K562 (cell line): ENCODE measurements around the gene TMIGD1. TPM values are rescaled to one million over a fixed set of nuclear protein-coding genes. Genes with fewer than 3 reads are reported as not detected.
A peak's percentile ranks its signal among the peaks of the same experiment; 100 is the strongest.

ENCODE experiments used
- ATF7 ChIP-seq: fragments of 450-650 bp; IDR thresholded peaks from 2 replicates; pipeline ENCODE4 v1.7.1; 2014; ENCODE audit warnings: mild to moderate bottlenecking, moderate library complexity
- CBFA2T2 ChIP-seq: fragments of 450-650 bp; conservative IDR thresholded peaks from 2 replicates; pipeline ENCODE4 v1.6.1; 2017; ENCODE audit warnings: mild to moderate bottlenecking
- EP400 ChIP-seq: fragments of 450-650 bp; IDR thresholded peaks from 2 replicates; pipeline ENCODE4 v1.6.1; 2017; ENCODE audit warnings: antibody characterized with exemption, mild to moderate bottlenecking, moderate library complexity
- ERF ChIP-seq: fragments of 450-650 bp; formaldehyde crosslinking; IDR thresholded peaks from 2 replicates; pipeline ENCODE4 v1.4.0; 2020; ENCODE audit warnings: mild to moderate bottlenecking, mixed read lengths
- FOSL1 ChIP-seq: fragments of 200-800 bp; sonication (Bioruptor generic); conservative IDR thresholded peaks from 2 replicates; pipeline ENCODE4 v1.6.1; 2016; ENCODE audit warnings: missing genetic modification characterization, missing compliant biosample characterization
- SMAD1 ChIP-seq: fragments of 150-350 bp; IDR thresholded peaks from 2 replicates; pipeline ENCODE4 v1.6.1; 2014; ENCODE audit warnings: low read length, low read depth; ENCODE audit not compliant: partially characterized antibody
- SMAD4 ChIP-seq: fragments of 250-450 bp; sonication (Bioruptor Pico); conservative IDR thresholded peaks from 2 replicates; pipeline ENCODE4 v1.8.0; 2021; ENCODE audit warnings: inconsistent platforms, mild to moderate bottlenecking, moderate library complexity
- SMARCA4 ChIP-seq: fragments of 450-650 bp; IDR thresholded peaks from 2 replicates; pipeline ENCODE4 v1.6.1; 2016
- ZBTB7A ChIP-seq: IDR thresholded peaks from 2 replicates; pipeline ENCODE4 v1.6.1; 2011; ENCODE audit warnings: low read depth, mild to moderate bottlenecking, low read length, moderate library complexity, borderline replicate concordance; ENCODE audit not compliant: control insufficient read depth
- ZBTB9 ChIP-seq: fragments of 450-650 bp; formaldehyde crosslinking; IDR thresholded peaks from 2 replicates; pipeline ENCODE4 v1.4.0; 2020; ENCODE audit warnings: mild to moderate bottlenecking, moderate library complexity
- ZNF175 ChIP-seq: fragments of 200-800 bp; sonication (Bioruptor generic); IDR thresholded peaks from 2 replicates; pipeline ENCODE4 v1.6.1; 2016; ENCODE audit warnings: low read depth, mild to moderate bottlenecking, missing genetic modification characterization, missing compliant biosample characterization
- polyA plus RNA-seq, 8 experiments: library from polyadenylated mRNA; depleted of rRNA in 4 of 8; stranded (reverse) in 5 of 8; unstranded in 3 of 8; fragments of >200 nt; fragmentation: Nextera tagmentation in 2 of 8; fragmentation: Illumina TruSeq in 1 of 8; extraction: Ambion mirVana in 2 of 8; extraction: Trizol in 1 of 8; gene quantifications; 2 replicates each; pipeline versions ENCODE4 v1.2.1 to v1.2.3, GENCODE V29; 2011 to 2014; ENCODE audit warnings: inconsistent platforms in 1 of 8, missing spikeins in 1 of 8
- total RNA-seq, 7 experiments: library from RNA; depleted of rRNA in 6 of 7; stranded (reverse); fragments of >200 nt in 6 of 7; fragmentation: Illumina TruSeq in 2 of 7; extraction: Trizol in 2 of 7; gene quantifications; 2 replicates each; pipeline versions ENCODE4 v1.2.1 to v1.2.3, GENCODE V29; 2011 to 2021; ENCODE audit warnings: low replicate concordance in 1 of 7
- TF ChIP-seq, protein P1 (sequence below): fragments of 450-650 bp; formaldehyde crosslinking; IDR thresholded peaks from 2 replicates; pipeline ENCODE4 v1.4.0; 2022; ENCODE audit warnings: mild to moderate bottlenecking, moderate library complexity
- TF ChIP-seq, protein P2 (sequence below): sonication (generic); formaldehyde crosslinking; IDR thresholded peaks from 2 replicates; pipeline ENCODE4 v1.8.1; 2023; ENCODE audit warnings: mild to moderate bottlenecking, missing genetic modification reagents
- TF ChIP-seq, protein P3 (sequence below): fragments of 450-650 bp; IDR thresholded peaks from 2 replicates; pipeline ENCODE4 v1.6.1; 2018; ENCODE audit not compliant: partially characterized antibody
- TF ChIP-seq, protein P4 (sequence below), 2 experiments: IDR thresholded peaks in 1 of 2; conservative IDR thresholded peaks in 1 of 2; 2 replicates each; pipeline ENCODE4 v1.6.1; 2016; ENCODE audit warnings: low read depth in 2 of 2, mild to moderate bottlenecking in 1 of 2, missing compliant biosample characterization in 1 of 2, missing genetic modification characterization in 1 of 2, moderate library complexity in 1 of 2

TMIGD1 gene
- total and polyA plus RNA-seq, 9 of the 15 experiments (the other 6 are each of a cell fraction or from before 2014, with no cell fraction given) = not detected

DNA sequence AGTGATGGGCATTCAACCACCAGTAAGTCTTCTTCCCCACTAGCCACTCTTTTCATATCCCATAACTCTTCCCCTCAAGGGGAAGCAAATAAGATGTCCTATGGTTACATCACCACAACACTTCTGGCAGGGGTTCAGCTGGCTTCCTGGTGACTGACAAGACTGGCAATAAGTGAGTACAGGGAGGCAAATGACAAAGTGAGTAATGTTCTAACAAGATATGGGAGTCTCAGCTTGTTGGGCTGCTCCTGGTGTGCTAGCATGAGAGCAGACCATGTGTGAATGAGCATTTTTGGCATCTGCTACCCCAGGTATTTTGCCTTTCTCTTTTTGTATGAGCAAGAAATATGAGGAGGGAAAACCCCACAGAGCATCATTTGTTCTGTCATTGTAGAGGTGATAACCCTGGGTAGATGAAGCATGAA lies 9.9 kb downstream of the TMIGD1 start (continued):
- no peak for TF ChIP-seq ERF (CRISPR knock-in tag)
- 0 out of 2 replicates have a peak, but pooled peaks have one; percentile 43 for TF ChIP-seq ZNF175
- TF ChIP-seq, protein P1, sequence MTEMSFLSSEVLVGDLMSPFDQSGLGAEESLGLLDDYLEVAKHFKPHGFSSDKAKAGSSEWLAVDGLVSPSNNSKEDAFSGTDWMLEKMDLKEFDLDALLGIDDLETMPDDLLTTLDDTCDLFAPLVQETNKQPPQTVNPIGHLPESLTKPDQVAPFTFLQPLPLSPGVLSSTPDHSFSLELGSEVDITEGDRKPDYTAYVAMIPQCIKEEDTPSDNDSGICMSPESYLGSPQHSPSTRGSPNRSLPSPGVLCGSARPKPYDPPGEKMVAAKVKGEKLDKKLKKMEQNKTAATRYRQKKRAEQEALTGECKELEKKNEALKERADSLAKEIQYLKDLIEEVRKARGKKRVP (CRISPR knock-in tag) = peak; percentile 66
- TF ChIP-seq FOSL1 = peak; percentile 41; the same call in 1 of the 2 replicates
- TF ChIP-seq SMARCA4 = peak; percentile 65; the same call in 1 of the 2 replicates
- TF ChIP-seq, protein P2, sequence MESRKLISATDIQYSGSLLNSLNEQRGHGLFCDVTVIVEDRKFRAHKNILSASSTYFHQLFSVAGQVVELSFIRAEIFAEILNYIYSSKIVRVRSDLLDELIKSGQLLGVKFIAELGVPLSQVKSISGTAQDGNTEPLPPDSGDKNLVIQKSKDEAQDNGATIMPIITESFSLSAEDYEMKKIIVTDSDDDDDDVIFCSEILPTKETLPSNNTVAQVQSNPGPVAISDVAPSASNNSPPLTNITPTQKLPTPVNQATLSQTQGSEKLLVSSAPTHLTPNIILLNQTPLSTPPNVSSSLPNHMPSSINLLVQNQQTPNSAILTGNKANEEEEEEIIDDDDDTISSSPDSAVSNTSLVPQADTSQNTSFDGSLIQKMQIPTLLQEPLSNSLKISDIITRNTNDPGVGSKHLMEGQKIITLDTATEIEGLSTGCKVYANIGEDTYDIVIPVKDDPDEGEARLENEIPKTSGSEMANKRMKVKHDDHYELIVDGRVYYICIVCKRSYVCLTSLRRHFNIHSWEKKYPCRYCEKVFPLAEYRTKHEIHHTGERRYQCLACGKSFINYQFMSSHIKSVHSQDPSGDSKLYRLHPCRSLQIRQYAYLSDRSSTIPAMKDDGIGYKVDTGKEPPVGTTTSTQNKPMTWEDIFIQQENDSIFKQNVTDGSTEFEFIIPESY (CRISPR knock-in tag) = no peak
- TF ChIP-seq ZBTB7A = no peak
- TF ChIP-seq ZBTB9 (CRISPR knock-in tag) = no peak
- TF ChIP-seq ATF7 = peak; percentile 86
- TF ChIP-seq EP400 = peak; percentile 43; the same call in 1 of the 2 replicates
- TF ChIP-seq, protein P3, sequence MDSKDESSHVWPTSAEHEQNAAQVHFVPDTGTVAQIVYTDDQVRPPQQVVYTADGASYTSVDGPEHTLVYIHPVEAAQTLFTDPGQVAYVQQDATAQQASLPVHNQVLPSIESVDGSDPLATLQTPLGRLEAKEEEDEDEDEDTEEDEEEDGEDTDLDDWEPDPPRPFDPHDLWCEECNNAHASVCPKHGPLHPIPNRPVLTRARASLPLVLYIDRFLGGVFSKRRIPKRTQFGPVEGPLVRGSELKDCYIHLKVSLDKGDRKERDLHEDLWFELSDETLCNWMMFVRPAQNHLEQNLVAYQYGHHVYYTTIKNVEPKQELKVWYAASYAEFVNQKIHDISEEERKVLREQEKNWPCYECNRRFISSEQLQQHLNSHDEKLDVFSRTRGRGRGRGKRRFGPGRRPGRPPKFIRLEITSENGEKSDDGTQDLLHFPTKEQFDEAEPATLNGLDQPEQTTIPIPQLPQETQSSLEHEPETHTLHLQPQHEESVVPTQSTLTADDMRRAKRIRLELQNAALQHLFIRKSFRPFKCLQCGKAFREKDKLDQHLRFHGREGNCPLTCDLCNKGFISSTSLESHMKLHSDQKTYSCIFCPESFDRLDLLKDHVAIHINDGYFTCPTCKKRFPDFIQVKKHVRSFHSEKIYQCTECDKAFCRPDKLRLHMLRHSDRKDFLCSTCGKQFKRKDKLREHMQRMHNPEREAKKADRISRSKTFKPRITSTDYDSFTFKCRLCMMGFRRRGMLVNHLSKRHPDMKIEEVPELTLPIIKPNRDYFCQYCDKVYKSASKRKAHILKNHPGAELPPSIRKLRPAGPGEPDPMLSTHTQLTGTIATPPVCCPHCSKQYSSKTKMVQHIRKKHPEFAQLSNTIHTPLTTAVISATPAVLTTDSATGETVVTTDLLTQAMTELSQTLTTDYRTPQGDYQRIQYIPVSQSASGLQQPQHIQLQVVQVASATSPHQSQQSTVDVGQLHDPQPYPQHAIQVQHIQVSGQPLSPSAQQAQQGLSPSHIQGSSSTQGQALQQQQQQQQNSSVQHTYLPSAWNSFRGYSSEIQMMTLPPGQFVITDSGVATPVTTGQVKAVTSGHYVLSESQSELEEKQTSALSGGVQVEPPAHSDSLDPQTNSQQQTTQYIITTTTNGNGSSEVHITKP = peak; percentile 69
- 0 out of 2 replicates have a peak, but pooled peaks have one; percentile 34 for TF ChIP-seq SMAD4 (CRISPR knock-in tag)
- TF ChIP-seq SMAD1 = no peak
- peak; percentile 27; the same call in 1 of the 2 replicates for TF ChIP-seq CBFA2T2
- TF ChIP-seq, protein P4, sequence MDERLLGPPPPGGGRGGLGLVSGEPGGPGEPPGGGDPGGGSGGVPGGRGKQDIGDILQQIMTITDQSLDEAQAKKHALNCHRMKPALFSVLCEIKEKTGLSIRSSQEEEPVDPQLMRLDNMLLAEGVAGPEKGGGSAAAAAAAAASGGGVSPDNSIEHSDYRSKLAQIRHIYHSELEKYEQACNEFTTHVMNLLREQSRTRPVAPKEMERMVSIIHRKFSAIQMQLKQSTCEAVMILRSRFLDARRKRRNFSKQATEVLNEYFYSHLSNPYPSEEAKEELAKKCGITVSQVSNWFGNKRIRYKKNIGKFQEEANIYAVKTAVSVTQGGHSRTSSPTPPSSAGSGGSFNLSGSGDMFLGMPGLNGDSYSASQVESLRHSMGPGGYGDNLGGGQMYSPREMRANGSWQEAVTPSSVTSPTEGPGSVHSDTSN (CRISPR knock-in tag; IDR thresholded peaks at IDR 0.05; ENCODE audit: low read depth) = no peak
- TF ChIP-seq, protein P4 (tag; conservative IDR thresholded peaks at IDR 0.05; ENCODE audit: low read depth) = peak; percentile 94
